HCT116 (cell line): ENCODE results near the gene CHST12. TPM values are rescaled to one million over a fixed set of nuclear protein-coding genes. Genes with fewer than 3 reads are reported as not detected.

Experiments
- ATAC-seq: fragments of 200-7000 bp; cut with Tn5 transposase; 2 replicates; pipeline ENCODE4 v1.9.1; 2020; ENCODE audit warnings: mild to moderate bottlenecking, moderate library complexity
- BruUV-seq: library from RNA; stranded (reverse); fragments of 400-500 nt; replicated peaks from 2 replicates; lab custom pipeline; 2021; lab: Mats Ljungman, UMichigan
- CTCF ChIA-PET: fragments of 300-600 bp; sonication (Branson Sonifier 250); formaldehyde crosslinking; loops from one replicate; lab custom pipeline; 2021; ENCODE audit warnings: antibody characterized with exemption; lab: Charles Lee
- POLR2A ChIA-PET: fragments of 300-600, 350-600 bp; sonication (Branson Sonifier 250); formaldehyde crosslinking; loops from one replicate; lab custom pipeline; 2021; ENCODE audit warnings: antibody characterized with exemption; lab: Charles Lee
- RAD21 ChIA-PET, 2 experiments: fragments of 300-600 bp; sonication (Branson Sonifier 250); formaldehyde crosslinking; loops; one replicate each; lab custom pipeline; 2023; ENCODE audit warnings: low total read pairs in 2 of 2; ENCODE audit not compliant: uncharacterized antibody in 2 of 2, unreplicated experiment in 2 of 2, low non-redundant PET in 1 of 2; lab: Charles Lee
- DNase-seq: peaks from one replicate; pipeline ENCODE4 v3.0.0-alpha.2; 2010; ENCODE audit warnings: low read depth, low spot score
- H2AFZ ChIP-seq: fragments of 200-600 bp; shearing (Covaris generic), sonication (generic); 2 replicates; pipeline ENCODE4 v1.6.1; 2017; ENCODE audit warnings: low read depth, mixed run types, mixed read lengths, antibody characterized with exemption, low read length; ENCODE audit not compliant: poor library complexity, severe bottlenecking
- H3K27ac ChIP-seq: 2 replicates; pipeline ENCODE4 v1.5.1; 2012; ENCODE audit warnings: low read depth, low read length
- H3K27me3 ChIP-seq: fragments of 200-600 bp; sonication (generic); 2 replicates; pipeline ENCODE4 v1.6.1; 2016; ENCODE audit warnings: mixed run types, low read length, mixed read lengths; ENCODE audit not compliant: insufficient read depth
- H3K36me3 ChIP-seq, 2 experiments: fragments of 200-500 bp in 1 of 2; fragments of 200-600 bp in 1 of 2; sonication (Bioruptor generic) in 1 of 2; sonication (generic) in 1 of 2; 2 replicates each; pipeline versions ENCODE4 v1.5.1 to v1.6.1; 2014 to 2016; ENCODE audit warnings: low read length in 2 of 2, inconsistent platforms in 1 of 2, mixed read lengths in 1 of 2, mixed run types in 1 of 2; ENCODE audit not compliant: insufficient read depth in 2 of 2, control insufficient read depth in 1 of 2
- H3K4me1 ChIP-seq, 2 experiments: fragments of 200-600 bp in 1 of 2; sonication (generic) in 1 of 2; 2 replicates each; pipeline versions ENCODE4 v1.5.1 to v1.6.1; 2012 to 2017; ENCODE audit warnings: low read length in 2 of 2, inconsistent platforms in 1 of 2, mild to moderate bottlenecking in 1 of 2, mixed read lengths in 1 of 2, mixed run types in 1 of 2, moderate library complexity in 1 of 2; ENCODE audit not compliant: insufficient read depth in 2 of 2, control insufficient read depth in 1 of 2
- H3K4me2 ChIP-seq: fragments of 200-600 bp; sonication (generic); 2 replicates; pipeline ENCODE4 v1.6.1; 2017; ENCODE audit warnings: mixed run types, low read length, mixed read lengths
- H3K4me3 ChIP-seq, 2 experiments: fragments of 200-600 bp in 1 of 2; sonication (generic) in 1 of 2; replicated peaks in 1 of 2; 2 replicates each; pipeline ENCODE4 v1.5.1; 2011 to 2016; ENCODE audit warnings: low read length in 2 of 2, control low read depth in 1 of 2, low read depth in 1 of 2, mild to moderate bottlenecking in 1 of 2, mixed read lengths in 1 of 2, mixed run types in 1 of 2
- H3K79me2 ChIP-seq: fragments of 200-600 bp; sonication (generic); 2 replicates; pipeline ENCODE4 v1.6.1; 2017; ENCODE audit warnings: mild to moderate bottlenecking, mixed run types, low read length, moderate library complexity, mixed read lengths; ENCODE audit not compliant: insufficient read depth
- H3K9ac ChIP-seq: fragments of 200-600 bp; sonication (generic); 2 replicates; pipeline ENCODE4 v1.6.1; 2016; ENCODE audit warnings: low read length, mixed read lengths
- H3K9me2 ChIP-seq: fragments of 200-600 bp; sonication (generic), shearing (Covaris generic); 2 replicates; pipeline ENCODE4 v1.6.1; 2017; ENCODE audit warnings: mixed run types, mild to moderate bottlenecking, moderate library complexity; ENCODE audit not compliant: insufficient read depth
- H3K9me3 ChIP-seq, 2 experiments: fragments of 200-500 bp in 1 of 2; fragments of 200-600 bp in 1 of 2; sonication (Bioruptor generic) in 1 of 2; sonication (generic) in 1 of 2; 2 replicates each; pipeline ENCODE4 v1.6.1; 2014 to 2017; ENCODE audit warnings: low read length in 2 of 2, mixed read lengths in 2 of 2, inconsistent platforms in 1 of 2, low read depth in 1 of 2, mild to moderate bottlenecking in 1 of 2, mixed run types in 1 of 2, moderate library complexity in 1 of 2; ENCODE audit not compliant: control insufficient read depth in 1 of 2, insufficient read depth in 1 of 2
- H4K20me1 ChIP-seq: fragments of 200-600 bp; sonication (generic), shearing (Covaris generic); 2 replicates; pipeline ENCODE4 v1.6.1; 2017; ENCODE audit warnings: mixed run types, mild to moderate bottlenecking, moderate library complexity; ENCODE audit not compliant: insufficient read depth
- CBX3 ChIP-seq: IDR thresholded peaks from 2 replicates; pipeline ENCODE4 v1.6.1; 2012; ENCODE audit warnings: low read depth
- CEBPB ChIP-seq: IDR thresholded peaks from 2 replicates; pipeline ENCODE4 v1.6.1; 2012; ENCODE audit warnings: low read depth
- EGR1 ChIP-seq: IDR thresholded peaks from 2 replicates; pipeline ENCODE4 v1.6.1; 2012; ENCODE audit warnings: low read depth
- EZH2 ChIP-seq: fragments of 200-600 bp; sonication (generic); IDR thresholded peaks from 2 replicates; pipeline ENCODE4 v1.6.1; 2017; ENCODE audit warnings: antibody characterized with exemption, mixed run types
- JUND ChIP-seq: IDR thresholded peaks from 2 replicates; pipeline ENCODE4 v1.6.1; 2012
- SP1 ChIP-seq: IDR thresholded peaks from 2 replicates; pipeline ENCODE4 v1.6.1; 2012; ENCODE audit warnings: low read depth
- SRF ChIP-seq: IDR thresholded peaks from 2 replicates; pipeline ENCODE4 v1.6.1; 2012; ENCODE audit warnings: low read depth
- TCF7L2 ChIP-seq: IDR thresholded peaks from 2 replicates; pipeline ENCODE4 v1.7.0; 2011; ENCODE audit warnings: borderline replicate concordance, inconsistent platforms; ENCODE audit not compliant: insufficient read depth, insufficient read length; ENCODE audit errors: extremely low read depth
- YY1 ChIP-seq: IDR thresholded peaks from 2 replicates; pipeline ENCODE4 v1.6.1; 2011; ENCODE audit warnings: low read length, low read depth, moderate library complexity, mild to moderate bottlenecking; ENCODE audit not compliant: insufficient replicate concordance; ENCODE audit errors: extremely low read depth
- intact Hi-C: fragments of 100-400 bp; cut with micrococcal nuclease; formaldehyde crosslinking; loops from 2 replicates; pipeline ENCODE4 v1.10.0; 2022
- total RNA-seq: library from RNA; stranded (reverse); gene quantifications from one replicate; pipeline ENCODE4 v1.2.1, GENCODE V29; 2021; ENCODE audit not compliant: unreplicated experiment
- TF ChIP-seq, protein P1 (sequence below): IDR thresholded peaks from 2 replicates; pipeline ENCODE4 v1.6.1; 2012; ENCODE audit warnings: low read depth
- TF ChIP-seq, protein P2 (sequence below): IDR thresholded peaks from 2 replicates; pipeline ENCODE4 v1.6.1; 2012
- TF ChIP-seq, protein P3 (sequence below): IDR thresholded peaks from 2 replicates; pipeline ENCODE4 v1.6.1; 2011; ENCODE audit warnings: mild to moderate bottlenecking, low read length, moderate library complexity; ENCODE audit not compliant: insufficient replicate concordance; ENCODE audit errors: extremely low read depth

CHST12 gene
- total RNA-seq, 1 experiment from 2014 or later, result 14.2 TPM

DNA sequence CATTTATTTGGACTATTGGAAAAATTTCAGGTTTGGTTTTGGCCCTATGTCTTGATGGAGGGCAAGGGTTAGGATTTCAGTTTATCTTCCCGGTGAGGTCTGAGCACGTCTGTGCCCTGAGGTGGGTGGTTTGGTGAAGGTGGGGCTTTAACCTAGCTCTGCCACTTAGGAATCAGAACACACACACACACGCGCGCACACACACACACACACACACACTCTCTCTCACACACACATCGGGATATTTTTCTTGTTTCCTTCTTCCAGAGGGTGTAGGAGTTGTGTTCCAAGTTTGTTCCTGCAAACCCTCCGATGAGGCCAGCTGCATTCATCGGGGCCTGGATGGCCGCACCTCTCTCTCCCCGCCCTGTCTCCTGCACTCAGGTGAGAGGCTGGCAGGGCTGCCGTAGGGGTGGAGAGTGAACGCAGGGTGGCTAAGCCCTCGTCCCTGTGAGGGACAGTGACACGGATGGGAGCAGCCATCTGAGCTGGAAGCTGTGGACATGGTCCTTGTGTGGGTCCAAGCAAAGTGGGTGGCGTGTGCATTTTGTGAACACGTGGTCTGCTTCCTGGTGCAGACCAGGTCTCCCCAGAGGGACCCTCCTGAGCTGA lies 34.2 kb downstream of the CHST12 start:
- Histone ChIP-seq H3K27me3 (no peaks in the 10 kb centered on the region), H3K27ac (no peak overlapping the region), H2AFZ (no peak overlapping the region), H3K9me3 (no peaks in the 10 kb centered on the region), H3K4me3 (no peak overlapping the region), H3K4me2 (no peak overlapping the region), H3K9me2 (no peaks in the 10 kb centered on the region), H3K79me2 (no peaks in the 10 kb centered on the region), H4K20me1 (no peaks in the 10 kb centered on the region), H3K9ac (no peak overlapping the region), H3K36me3 (no peaks in the 10 kb centered on the region), H3K4me1 (no peaks in the 10 kb centered on the region)
- intact Hi-C loops, result no loop called here
- TF ChIP-seq SRF (no peak), JUND (no peak), TCF7L2 (no peak), SP1 (no peak), EZH2 (no peak), YY1 (no peak), CBX3 (no peak), CEBPB (no peak), EGR1 (no peak)
- TF ChIP-seq, protein P1, sequence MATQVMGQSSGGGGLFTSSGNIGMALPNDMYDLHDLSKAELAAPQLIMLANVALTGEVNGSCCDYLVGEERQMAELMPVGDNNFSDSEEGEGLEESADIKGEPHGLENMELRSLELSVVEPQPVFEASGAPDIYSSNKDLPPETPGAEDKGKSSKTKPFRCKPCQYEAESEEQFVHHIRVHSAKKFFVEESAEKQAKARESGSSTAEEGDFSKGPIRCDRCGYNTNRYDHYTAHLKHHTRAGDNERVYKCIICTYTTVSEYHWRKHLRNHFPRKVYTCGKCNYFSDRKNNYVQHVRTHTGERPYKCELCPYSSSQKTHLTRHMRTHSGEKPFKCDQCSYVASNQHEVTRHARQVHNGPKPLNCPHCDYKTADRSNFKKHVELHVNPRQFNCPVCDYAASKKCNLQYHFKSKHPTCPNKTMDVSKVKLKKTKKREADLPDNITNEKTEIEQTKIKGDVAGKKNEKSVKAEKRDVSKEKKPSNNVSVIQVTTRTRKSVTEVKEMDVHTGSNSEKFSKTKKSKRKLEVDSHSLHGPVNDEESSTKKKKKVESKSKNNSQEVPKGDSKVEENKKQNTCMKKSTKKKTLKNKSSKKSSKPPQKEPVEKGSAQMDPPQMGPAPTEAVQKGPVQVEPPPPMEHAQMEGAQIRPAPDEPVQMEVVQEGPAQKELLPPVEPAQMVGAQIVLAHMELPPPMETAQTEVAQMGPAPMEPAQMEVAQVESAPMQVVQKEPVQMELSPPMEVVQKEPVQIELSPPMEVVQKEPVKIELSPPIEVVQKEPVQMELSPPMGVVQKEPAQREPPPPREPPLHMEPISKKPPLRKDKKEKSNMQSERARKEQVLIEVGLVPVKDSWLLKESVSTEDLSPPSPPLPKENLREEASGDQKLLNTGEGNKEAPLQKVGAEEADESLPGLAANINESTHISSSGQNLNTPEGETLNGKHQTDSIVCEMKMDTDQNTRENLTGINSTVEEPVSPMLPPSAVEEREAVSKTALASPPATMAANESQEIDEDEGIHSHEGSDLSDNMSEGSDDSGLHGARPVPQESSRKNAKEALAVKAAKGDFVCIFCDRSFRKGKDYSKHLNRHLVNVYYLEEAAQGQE, result no peak
- TF ChIP-seq, protein P2, sequence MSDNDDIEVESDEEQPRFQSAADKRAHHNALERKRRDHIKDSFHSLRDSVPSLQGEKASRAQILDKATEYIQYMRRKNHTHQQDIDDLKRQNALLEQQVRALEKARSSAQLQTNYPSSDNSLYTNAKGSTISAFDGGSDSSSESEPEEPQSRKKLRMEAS, result no peak
- TF ChIP-seq, protein P3, sequence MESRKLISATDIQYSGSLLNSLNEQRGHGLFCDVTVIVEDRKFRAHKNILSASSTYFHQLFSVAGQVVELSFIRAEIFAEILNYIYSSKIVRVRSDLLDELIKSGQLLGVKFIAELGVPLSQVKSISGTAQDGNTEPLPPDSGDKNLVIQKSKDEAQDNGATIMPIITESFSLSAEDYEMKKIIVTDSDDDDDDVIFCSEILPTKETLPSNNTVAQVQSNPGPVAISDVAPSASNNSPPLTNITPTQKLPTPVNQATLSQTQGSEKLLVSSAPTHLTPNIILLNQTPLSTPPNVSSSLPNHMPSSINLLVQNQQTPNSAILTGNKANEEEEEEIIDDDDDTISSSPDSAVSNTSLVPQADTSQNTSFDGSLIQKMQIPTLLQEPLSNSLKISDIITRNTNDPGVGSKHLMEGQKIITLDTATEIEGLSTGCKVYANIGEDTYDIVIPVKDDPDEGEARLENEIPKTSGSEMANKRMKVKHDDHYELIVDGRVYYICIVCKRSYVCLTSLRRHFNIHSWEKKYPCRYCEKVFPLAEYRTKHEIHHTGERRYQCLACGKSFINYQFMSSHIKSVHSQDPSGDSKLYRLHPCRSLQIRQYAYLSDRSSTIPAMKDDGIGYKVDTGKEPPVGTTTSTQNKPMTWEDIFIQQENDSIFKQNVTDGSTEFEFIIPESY, result no peak
- no TSS peak for BruUV-seq
- POLR2A ChIA-PET, result no interaction called here
- CTCF ChIA-PET, result no interaction called here
- RAD21 ChIA-PET, result no interaction called here
- DNase-seq (no peak), ATAC-seq (no peak)
